GM23338 (cell line): ENCODE data around the gene DCST2. TPM values are rescaled to one million over a fixed set of nuclear protein-coding genes. Genes with fewer than 3 reads are reported as not detected.

Experiments used
- ATAC-seq: fragments of 200-7000 bp; cut with Tn5 transposase; 3 replicates; pipeline ENCODE4 v1.9.1; 2020
- DNase-seq: peaks from one replicate; pipeline ENCODE4 v3.0.0-alpha.2; 2015; ENCODE audit warnings: low spot score
- H2AFZ ChIP-seq: fragments of 200-600 bp; sonication (generic); 2 replicates; pipeline ENCODE4 v1.8.0; 2016; ENCODE audit warnings: antibody characterized with exemption, mild to moderate bottlenecking, moderate library complexity
- H3F3A ChIP-seq: fragments of 200-600 bp; sonication (generic); replicated peaks from 2 replicates; pipeline ENCODE4 v1.8.0; 2017; ENCODE audit warnings: antibody characterized with exemption, mixed run types, low read depth
- H3K27ac ChIP-seq: fragments of 200-600 bp; sonication (generic); 2 replicates; pipeline ENCODE4 v1.6.1; 2016; ENCODE audit warnings: low read depth
- H3K27me3 ChIP-seq: fragments of 200-600 bp; sonication (generic); 2 replicates; pipeline ENCODE4 v1.8.0; 2016; ENCODE audit warnings: mild to moderate bottlenecking, mixed run types, moderate library complexity; ENCODE audit not compliant: insufficient read depth
- H3K36me3 ChIP-seq: fragments of 200-600 bp; sonication (generic); 2 replicates; pipeline ENCODE4 v1.8.0; 2016; ENCODE audit warnings: mild to moderate bottlenecking; ENCODE audit not compliant: insufficient read depth
- H3K4me1 ChIP-seq: fragments of 200-600 bp; sonication (generic); 2 replicates; pipeline ENCODE4 v1.8.0; 2016; ENCODE audit warnings: mild to moderate bottlenecking, moderate library complexity; ENCODE audit not compliant: insufficient read depth
- H3K4me2 ChIP-seq: fragments of 200-600 bp; sonication (generic); 2 replicates; pipeline ENCODE4 v1.7.1; 2017; ENCODE audit warnings: mixed run types
- H3K4me3 ChIP-seq: fragments of 200-600 bp; sonication (generic); 2 replicates; pipeline ENCODE4 v1.6.1; 2016; ENCODE audit warnings: mixed run types
- H3K79me2 ChIP-seq: fragments of 200-600 bp; sonication (generic); replicated peaks from 2 replicates; pipeline ENCODE4 v1.8.0; 2017; ENCODE audit warnings: mild to moderate bottlenecking; ENCODE audit not compliant: insufficient read depth
- H3K9me2 ChIP-seq: fragments of 200-600 bp; sonication (generic); 2 replicates; pipeline ENCODE4 v1.8.0; 2017; ENCODE audit not compliant: insufficient read depth
- H4K20me1 ChIP-seq: fragments of 200-600 bp; sonication (generic); replicated peaks from 2 replicates; pipeline ENCODE4 v1.8.0; 2017; ENCODE audit warnings: mild to moderate bottlenecking; ENCODE audit not compliant: insufficient read depth
- H3K27ac Mint-ChIP-seq: 2 replicates; pipeline ENCODE4 v1.8.0; 2020; ENCODE audit warnings: inconsistent platforms, mild to moderate bottlenecking, moderate library complexity, mixed read lengths
- H3K27me3 Mint-ChIP-seq: 3 replicates; pipeline ENCODE4 v1.8.0; 2022; ENCODE audit warnings: low read depth, mild to moderate bottlenecking, moderate library complexity, mixed read lengths, inconsistent platforms; ENCODE audit not compliant: insufficient read depth, poor library complexity
- H3K36me3 Mint-ChIP-seq: 3 replicates; pipeline ENCODE4 v1.8.0; 2021; ENCODE audit warnings: low read depth, mild to moderate bottlenecking, inconsistent platforms, moderate library complexity, mixed read lengths
- H3K4me1 Mint-ChIP-seq: 3 replicates; pipeline ENCODE4 v1.8.0; 2020; ENCODE audit warnings: mild to moderate bottlenecking, inconsistent platforms, mixed read lengths
- H3K4me3 Mint-ChIP-seq: 3 replicates; pipeline ENCODE4 v1.8.0; 2021; ENCODE audit warnings: moderate library complexity, mild to moderate bottlenecking, inconsistent platforms, mixed read lengths
- H3K9me3 Mint-ChIP-seq: 3 replicates; pipeline ENCODE4 v1.8.0; 2020; ENCODE audit warnings: moderate library complexity, mild to moderate bottlenecking, inconsistent platforms, mixed read lengths
- CREB1 ChIP-seq: fragments of 250-450 bp; sonication (Bioruptor Pico); IDR thresholded peaks from 2 replicates; pipeline ENCODE4 v1.5.0; 2020; ENCODE audit warnings: low read depth, mild to moderate bottlenecking, moderate library complexity
- EZH2 ChIP-seq: fragments of 200-600 bp; sonication (generic); IDR thresholded peaks from one replicate; pipeline ENCODE4 v1.8.0; 2017; ENCODE audit warnings: antibody characterized with exemption, mild to moderate bottlenecking, low read depth; ENCODE audit not compliant: unreplicated experiment
- EZH2phosphoT487 ChIP-seq: fragments of 200-600 bp; sonication (generic); IDR thresholded peaks from one replicate; pipeline ENCODE4 v1.8.1; 2018; ENCODE audit warnings: antibody characterized with exemption; ENCODE audit not compliant: unreplicated experiment
- JUNB ChIP-seq: IDR thresholded peaks from one replicate; pipeline ENCODE4 v1.6.1; 2016; ENCODE audit warnings: antibody characterized with exemption; ENCODE audit not compliant: unreplicated experiment
- NANOG ChIP-seq: IDR thresholded peaks from 2 replicates; pipeline ENCODE4 v1.6.1; 2016; ENCODE audit warnings: antibody characterized with exemption, borderline replicate concordance
- POLR2AphosphoS5 ChIP-seq: IDR thresholded peaks from 2 replicates; pipeline ENCODE4 v1.6.1; 2016; ENCODE audit warnings: antibody characterized with exemption, low read depth
- STAT1 ChIP-seq: IDR thresholded peaks from one replicate; pipeline ENCODE4 v1.6.1; 2016; ENCODE audit warnings: antibody characterized with exemption; ENCODE audit not compliant: unreplicated experiment
- ZNF114 ChIP-seq: fragments of 250-450 bp; sonication (Bioruptor Pico); IDR thresholded peaks from 2 replicates; pipeline ENCODE4 v1.5.0; 2020; ENCODE audit warnings: mild to moderate bottlenecking, moderate library complexity
- ZNF331 ChIP-seq: fragments of 250-450 bp; sonication (Bioruptor Pico); IDR thresholded peaks from 2 replicates; pipeline ENCODE4 v1.5.0; 2020; ENCODE audit warnings: low read depth, mild to moderate bottlenecking, moderate library complexity
- polyA plus RNA-seq: library from polyadenylated mRNA; unstranded; fragments of >200 nt; fragmentation: Nextera tagmentation; extraction: Ambion mirVana; gene quantifications from 2 replicates; pipeline ENCODE4 v1.2.1, GENCODE V29; 2016
- total RNA-seq: library from RNA; depleted of rRNA; stranded (reverse); fragments of >200 nt; shearing (Covaris generic); gene quantifications from 2 replicates; pipeline ENCODE4 v1.2.3, GENCODE V29; 2014
- TF ChIP-seq, protein P1 (sequence below): IDR thresholded peaks from one replicate; pipeline ENCODE4 v1.6.1; 2018; ENCODE audit warnings: antibody characterized with exemption; ENCODE audit not compliant: unreplicated experiment
- TF ChIP-seq, protein P2 (sequence below), 2 experiments: fragments of 200-600 bp in 1 of 2; sonication (generic) in 1 of 2; conservative IDR thresholded peaks; 2 replicates each; pipeline versions ENCODE4 v1.5.1 to v1.6.1; 2016 to 2017; ENCODE audit warnings: antibody characterized with exemption in 2 of 2, low read depth in 2 of 2, mild to moderate bottlenecking in 2 of 2, moderate library complexity in 1 of 2
- TF ChIP-seq, protein P3 (sequence below): fragments of 250-450 bp; sonication (Bioruptor Pico); IDR thresholded peaks from 2 replicates; pipeline ENCODE4 v1.5.0; 2020; ENCODE audit warnings: mild to moderate bottlenecking, moderate library complexity
- TF ChIP-seq, protein P4 (sequence below): IDR thresholded peaks from 2 replicates; pipeline ENCODE4 v1.6.1; 2016; ENCODE audit warnings: antibody characterized with exemption

Gene DCST2
- total and polyA plus RNA-seq, 2 experiments from 2014 or later = 0.78 TPM; not detected in 1

DNA sequence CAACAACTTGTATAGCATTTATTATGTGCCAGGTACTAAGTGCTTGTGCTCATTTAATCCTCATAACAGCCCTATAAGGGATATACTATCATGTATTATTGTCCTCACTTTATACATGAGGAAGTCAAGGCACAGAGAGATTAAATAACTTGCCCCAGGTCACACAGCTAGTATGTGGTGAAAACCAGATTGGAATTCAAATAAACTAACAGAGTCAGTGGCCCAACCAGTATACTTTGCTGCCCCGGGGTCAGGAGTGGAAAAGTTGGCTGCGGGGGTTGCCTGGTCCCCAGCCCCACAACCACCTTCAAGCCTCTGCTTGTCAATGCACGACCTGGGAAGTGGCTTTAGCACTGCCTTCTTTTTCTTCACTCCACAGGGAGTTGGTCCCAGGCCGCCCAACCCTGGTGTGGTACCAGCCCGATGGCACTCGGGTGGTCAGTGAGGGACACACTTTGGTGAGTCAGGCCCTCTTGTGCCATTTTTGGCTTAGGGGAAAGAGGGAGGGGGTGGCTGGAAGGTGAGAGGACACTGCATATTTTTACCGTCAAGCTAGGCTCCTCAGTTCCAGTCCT lies 20.0 kb upstream of the DCST2 start:
- ATAC-seq (no peak), DNase-seq (no peak)
- Mint-ChIP-seq H3K36me3 (no peaks in the 10 kb centered on the region; the same call in 2 of the 3 replicates), H3K9me3 (no peaks in the 10 kb centered on the region; the same call in 2 of the 3 replicates), H3K4me1 (peaks cover 24% of the 10 kb centered on the region), H3K27me3 (peaks cover 25% of the 10 kb centered on the region), H3K27ac (no peak overlapping the region), H3K4me3 (no peak overlapping the region)
- Histone ChIP-seq H3K79me2 (no peaks in the 10 kb centered on the region), H4K20me1 (peaks cover 3% of the 10 kb centered on the region; the same call in 1 of the 2 replicates), H3K27me3 (peaks cover 24% of the 10 kb centered on the region), H3K27ac (no peak overlapping the region), H3K4me2 (no peak overlapping the region), H3F3A (peaks cover 12% of the 10 kb centered on the region; the same call in 1 of the 2 replicates), H3K4me1 (peaks cover 15% of the 10 kb centered on the region; the same call in 1 of the 2 replicates), H3K4me3 (no peak overlapping the region), H3K36me3 (no peaks in the 10 kb centered on the region), H3K9me2 (no peaks in the 10 kb centered on the region), H2AFZ (no peak overlapping the region)
- TF ChIP-seq STAT1 = no peak
- no peak for TF ChIP-seq JUNB
- TF ChIP-seq, protein P1, sequence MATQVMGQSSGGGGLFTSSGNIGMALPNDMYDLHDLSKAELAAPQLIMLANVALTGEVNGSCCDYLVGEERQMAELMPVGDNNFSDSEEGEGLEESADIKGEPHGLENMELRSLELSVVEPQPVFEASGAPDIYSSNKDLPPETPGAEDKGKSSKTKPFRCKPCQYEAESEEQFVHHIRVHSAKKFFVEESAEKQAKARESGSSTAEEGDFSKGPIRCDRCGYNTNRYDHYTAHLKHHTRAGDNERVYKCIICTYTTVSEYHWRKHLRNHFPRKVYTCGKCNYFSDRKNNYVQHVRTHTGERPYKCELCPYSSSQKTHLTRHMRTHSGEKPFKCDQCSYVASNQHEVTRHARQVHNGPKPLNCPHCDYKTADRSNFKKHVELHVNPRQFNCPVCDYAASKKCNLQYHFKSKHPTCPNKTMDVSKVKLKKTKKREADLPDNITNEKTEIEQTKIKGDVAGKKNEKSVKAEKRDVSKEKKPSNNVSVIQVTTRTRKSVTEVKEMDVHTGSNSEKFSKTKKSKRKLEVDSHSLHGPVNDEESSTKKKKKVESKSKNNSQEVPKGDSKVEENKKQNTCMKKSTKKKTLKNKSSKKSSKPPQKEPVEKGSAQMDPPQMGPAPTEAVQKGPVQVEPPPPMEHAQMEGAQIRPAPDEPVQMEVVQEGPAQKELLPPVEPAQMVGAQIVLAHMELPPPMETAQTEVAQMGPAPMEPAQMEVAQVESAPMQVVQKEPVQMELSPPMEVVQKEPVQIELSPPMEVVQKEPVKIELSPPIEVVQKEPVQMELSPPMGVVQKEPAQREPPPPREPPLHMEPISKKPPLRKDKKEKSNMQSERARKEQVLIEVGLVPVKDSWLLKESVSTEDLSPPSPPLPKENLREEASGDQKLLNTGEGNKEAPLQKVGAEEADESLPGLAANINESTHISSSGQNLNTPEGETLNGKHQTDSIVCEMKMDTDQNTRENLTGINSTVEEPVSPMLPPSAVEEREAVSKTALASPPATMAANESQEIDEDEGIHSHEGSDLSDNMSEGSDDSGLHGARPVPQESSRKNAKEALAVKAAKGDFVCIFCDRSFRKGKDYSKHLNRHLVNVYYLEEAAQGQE = no peak
- TF ChIP-seq, protein P2, sequence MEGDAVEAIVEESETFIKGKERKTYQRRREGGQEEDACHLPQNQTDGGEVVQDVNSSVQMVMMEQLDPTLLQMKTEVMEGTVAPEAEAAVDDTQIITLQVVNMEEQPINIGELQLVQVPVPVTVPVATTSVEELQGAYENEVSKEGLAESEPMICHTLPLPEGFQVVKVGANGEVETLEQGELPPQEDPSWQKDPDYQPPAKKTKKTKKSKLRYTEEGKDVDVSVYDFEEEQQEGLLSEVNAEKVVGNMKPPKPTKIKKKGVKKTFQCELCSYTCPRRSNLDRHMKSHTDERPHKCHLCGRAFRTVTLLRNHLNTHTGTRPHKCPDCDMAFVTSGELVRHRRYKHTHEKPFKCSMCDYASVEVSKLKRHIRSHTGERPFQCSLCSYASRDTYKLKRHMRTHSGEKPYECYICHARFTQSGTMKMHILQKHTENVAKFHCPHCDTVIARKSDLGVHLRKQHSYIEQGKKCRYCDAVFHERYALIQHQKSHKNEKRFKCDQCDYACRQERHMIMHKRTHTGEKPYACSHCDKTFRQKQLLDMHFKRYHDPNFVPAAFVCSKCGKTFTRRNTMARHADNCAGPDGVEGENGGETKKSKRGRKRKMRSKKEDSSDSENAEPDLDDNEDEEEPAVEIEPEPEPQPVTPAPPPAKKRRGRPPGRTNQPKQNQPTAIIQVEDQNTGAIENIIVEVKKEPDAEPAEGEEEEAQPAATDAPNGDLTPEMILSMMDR (conservative IDR thresholded peaks at IDR 0.05; ENCODE audit: low read depth in 2 of 2) = no peak
- no peak for TF ChIP-seq ZNF331 (CRISPR knock-in tag)
- TF ChIP-seq, protein P3, sequence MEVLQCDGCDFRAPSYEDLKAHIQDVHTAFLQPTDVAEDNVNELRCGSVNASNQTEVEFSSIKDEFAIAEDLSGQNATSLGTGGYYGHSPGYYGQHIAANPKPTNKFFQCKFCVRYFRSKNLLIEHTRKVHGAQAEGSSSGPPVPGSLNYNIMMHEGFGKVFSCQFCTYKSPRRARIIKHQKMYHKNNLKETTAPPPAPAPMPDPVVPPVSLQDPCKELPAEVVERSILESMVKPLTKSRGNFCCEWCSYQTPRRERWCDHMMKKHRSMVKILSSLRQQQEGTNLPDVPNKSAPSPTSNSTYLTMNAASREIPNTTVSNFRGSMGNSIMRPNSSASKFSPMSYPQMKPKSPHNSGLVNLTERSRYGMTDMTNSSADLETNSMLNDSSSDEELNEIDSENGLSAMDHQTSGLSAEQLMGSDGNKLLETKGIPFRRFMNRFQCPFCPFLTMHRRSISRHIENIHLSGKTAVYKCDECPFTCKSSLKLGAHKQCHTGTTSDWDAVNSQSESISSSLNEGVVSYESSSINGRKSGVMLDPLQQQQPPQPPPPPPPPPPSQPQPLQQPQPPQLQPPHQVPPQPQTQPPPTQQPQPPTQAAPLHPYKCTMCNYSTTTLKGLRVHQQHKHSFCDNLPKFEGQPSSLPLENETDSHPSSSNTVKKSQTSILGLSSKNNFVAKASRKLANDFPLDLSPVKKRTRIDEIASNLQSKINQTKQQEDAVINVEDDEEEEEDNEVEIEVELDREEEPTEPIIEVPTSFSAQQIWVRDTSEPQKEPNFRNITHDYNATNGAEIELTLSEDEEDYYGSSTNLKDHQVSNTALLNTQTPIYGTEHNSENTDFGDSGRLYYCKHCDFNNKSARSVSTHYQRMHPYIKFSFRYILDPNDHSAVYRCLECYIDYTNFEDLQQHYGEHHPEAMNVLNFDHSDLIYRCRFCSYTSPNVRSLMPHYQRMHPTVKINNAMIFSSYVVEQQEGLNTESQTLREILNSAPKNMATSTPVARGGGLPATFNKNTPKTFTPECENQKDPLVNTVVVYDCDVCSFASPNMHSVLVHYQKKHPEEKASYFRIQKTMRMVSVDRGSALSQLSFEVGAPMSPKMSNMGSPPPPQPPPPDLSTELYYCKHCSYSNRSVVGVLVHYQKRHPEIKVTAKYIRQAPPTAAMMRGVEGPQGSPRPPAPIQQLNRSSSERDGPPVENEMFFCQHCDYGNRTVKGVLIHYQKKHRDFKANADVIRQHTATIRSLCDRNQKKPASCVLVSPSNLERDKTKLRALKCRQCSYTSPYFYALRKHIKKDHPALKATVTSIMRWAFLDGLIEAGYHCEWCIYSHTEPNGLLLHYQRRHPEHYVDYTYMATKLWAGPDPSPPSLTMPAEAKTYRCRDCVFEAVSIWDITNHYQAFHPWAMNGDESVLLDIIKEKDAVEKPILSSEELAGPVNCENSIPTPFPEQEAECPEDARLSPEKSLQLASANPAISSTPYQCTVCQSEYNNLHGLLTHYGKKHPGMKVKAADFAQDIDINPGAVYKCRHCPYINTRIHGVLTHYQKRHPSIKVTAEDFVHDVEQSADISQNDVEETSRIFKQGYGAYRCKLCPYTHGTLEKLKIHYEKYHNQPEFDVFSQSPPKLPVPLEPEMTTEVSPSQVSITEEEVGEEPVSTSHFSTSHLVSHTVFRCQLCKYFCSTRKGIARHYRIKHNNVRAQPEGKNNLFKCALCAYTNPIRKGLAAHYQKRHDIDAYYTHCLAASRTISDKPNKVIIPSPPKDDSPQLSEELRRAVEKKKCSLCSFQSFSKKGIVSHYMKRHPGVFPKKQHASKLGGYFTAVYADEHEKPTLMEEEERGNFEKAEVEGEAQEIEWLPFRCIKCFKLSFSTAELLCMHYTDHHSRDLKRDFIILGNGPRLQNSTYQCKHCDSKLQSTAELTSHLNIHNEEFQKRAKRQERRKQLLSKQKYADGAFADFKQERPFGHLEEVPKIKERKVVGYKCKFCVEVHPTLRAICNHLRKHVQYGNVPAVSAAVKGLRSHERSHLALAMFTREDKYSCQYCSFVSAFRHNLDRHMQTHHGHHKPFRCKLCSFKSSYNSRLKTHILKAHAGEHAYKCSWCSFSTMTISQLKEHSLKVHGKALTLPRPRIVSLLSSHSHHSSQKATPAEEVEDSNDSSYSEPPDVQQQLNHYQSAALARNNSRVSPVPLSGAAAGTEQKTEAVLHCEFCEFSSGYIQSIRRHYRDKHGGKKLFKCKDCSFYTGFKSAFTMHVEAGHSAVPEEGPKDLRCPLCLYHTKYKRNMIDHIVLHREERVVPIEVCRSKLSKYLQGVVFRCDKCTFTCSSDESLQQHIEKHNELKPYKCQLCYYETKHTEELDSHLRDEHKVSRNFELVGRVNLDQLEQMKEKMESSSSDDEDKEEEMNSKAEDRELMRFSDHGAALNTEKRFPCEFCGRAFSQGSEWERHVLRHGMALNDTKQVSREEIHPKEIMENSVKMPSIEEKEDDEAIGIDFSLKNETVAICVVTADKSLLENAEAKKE (CRISPR knock-in tag) = no peak
- TF ChIP-seq NANOG = no peak
- TF ChIP-seq EZH2phosphoT487 = no peak
- no peak for TF ChIP-seq EZH2
- no peak for TF ChIP-seq CREB1 (CRISPR knock-in tag)
- TF ChIP-seq ZNF114 (CRISPR knock-in tag) = no peak
- TF ChIP-seq, protein P4, sequence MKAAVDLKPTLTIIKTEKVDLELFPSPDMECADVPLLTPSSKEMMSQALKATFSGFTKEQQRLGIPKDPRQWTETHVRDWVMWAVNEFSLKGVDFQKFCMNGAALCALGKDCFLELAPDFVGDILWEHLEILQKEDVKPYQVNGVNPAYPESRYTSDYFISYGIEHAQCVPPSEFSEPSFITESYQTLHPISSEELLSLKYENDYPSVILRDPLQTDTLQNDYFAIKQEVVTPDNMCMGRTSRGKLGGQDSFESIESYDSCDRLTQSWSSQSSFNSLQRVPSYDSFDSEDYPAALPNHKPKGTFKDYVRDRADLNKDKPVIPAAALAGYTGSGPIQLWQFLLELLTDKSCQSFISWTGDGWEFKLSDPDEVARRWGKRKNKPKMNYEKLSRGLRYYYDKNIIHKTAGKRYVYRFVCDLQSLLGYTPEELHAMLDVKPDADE = no peak
- no peak for TF ChIP-seq POLR2AphosphoS5
